H9 (cell line): ENCODE measurements around the gene COL11A1. TPM values are rescaled to one million over a fixed set of nuclear protein-coding genes. Genes with fewer than 3 reads are reported as not detected.

Experiments used
- DNase-seq: peaks from one replicate; pipeline ENCODE4 v3.0.0-alpha.2; 2017
- H2AFZ ChIP-seq: one replicate; pipeline ENCODE4 v1.6.1; 2013; ENCODE audit warnings: mild to moderate bottlenecking, low read length, control low read depth, moderate library complexity
- H2AK5ac ChIP-seq: 2 replicates; pipeline ENCODE4 v1.6.1; 2013; ENCODE audit warnings: low read length, control low read depth, mixed read lengths; ENCODE audit not compliant: insufficient read length
- H2BK120ac ChIP-seq: one replicate; pipeline ENCODE4 v1.6.1; 2013; ENCODE audit warnings: low read depth, mild to moderate bottlenecking, low read length, control low read depth, inconsistent platforms; ENCODE audit not compliant: poor library complexity, severe bottlenecking
- H2BK12ac ChIP-seq: 2 replicates; pipeline ENCODE4 v1.6.1; 2013; ENCODE audit warnings: low read length, control low read depth, mixed read lengths, low read depth; ENCODE audit not compliant: insufficient read length
- H2BK15ac ChIP-seq: 2 replicates; pipeline ENCODE4 v1.6.1; 2013; ENCODE audit warnings: low read depth, low read length, control low read depth
- H2BK20ac ChIP-seq: one replicate; pipeline ENCODE4 v1.6.1; 2013; ENCODE audit warnings: low read depth, mild to moderate bottlenecking, low read length, control low read depth, inconsistent platforms; ENCODE audit not compliant: poor library complexity, severe bottlenecking
- H2BK5ac ChIP-seq: 2 replicates; pipeline ENCODE4 v1.6.1; 2013; ENCODE audit warnings: low read length, control low read depth, mixed read lengths; ENCODE audit not compliant: insufficient read length
- H3K14ac ChIP-seq: 2 replicates; pipeline ENCODE4 v1.6.1; 2013; ENCODE audit warnings: low read length, control low read depth; ENCODE audit not compliant: insufficient read depth
- H3K18ac ChIP-seq: 2 replicates; pipeline ENCODE4 v1.6.1; 2013; ENCODE audit warnings: low read depth, mild to moderate bottlenecking, mixed read lengths, low read length, control low read depth; ENCODE audit not compliant: insufficient read length
- H3K23ac ChIP-seq: 2 replicates; pipeline ENCODE4 v1.6.1; 2013; ENCODE audit warnings: low read length, control low read depth, mixed read lengths, low read depth; ENCODE audit not compliant: insufficient read length
- H3K23me2 ChIP-seq: 2 replicates; pipeline ENCODE4 v1.6.1; 2013; ENCODE audit warnings: low read depth, mild to moderate bottlenecking, mixed read lengths, low read length, control low read depth; ENCODE audit not compliant: insufficient read length, poor library complexity, severe bottlenecking
- H3K27ac ChIP-seq: 2 replicates; pipeline ENCODE4 v1.5.1; 2013; ENCODE audit warnings: low read length, control low read depth, mixed read lengths, low read depth; ENCODE audit not compliant: insufficient read length
- H3K27me3 ChIP-seq: 2 replicates; pipeline ENCODE4 v1.6.1; 2013; ENCODE audit warnings: low read length, control low read depth, inconsistent platforms; ENCODE audit not compliant: insufficient read depth
- H3K4ac ChIP-seq: 2 replicates; pipeline ENCODE4 v1.6.1; 2013; ENCODE audit warnings: low read depth, mild to moderate bottlenecking, control low read depth, inconsistent platforms, low read length, moderate library complexity
- H3K4me1 ChIP-seq: 2 replicates; pipeline ENCODE4 v1.6.1; 2013; ENCODE audit warnings: low read length, control low read depth, inconsistent platforms; ENCODE audit not compliant: insufficient read depth
- H3K4me2 ChIP-seq: 2 replicates; pipeline ENCODE4 v1.6.1; 2013; ENCODE audit warnings: low read length, control low read depth, mixed read lengths; ENCODE audit not compliant: insufficient read length, insufficient read depth
- H3K56ac ChIP-seq: 2 replicates; pipeline ENCODE4 v1.6.1; 2013; ENCODE audit warnings: low read depth, mild to moderate bottlenecking, mixed read lengths, low read length, control low read depth; ENCODE audit not compliant: insufficient read length
- H3K79me1 ChIP-seq: 2 replicates; pipeline ENCODE4 v1.6.1; 2013; ENCODE audit warnings: low read depth, mild to moderate bottlenecking, moderate library complexity, low read length, control low read depth, inconsistent platforms; ENCODE audit not compliant: insufficient read depth, poor library complexity, severe bottlenecking
- H3K79me2 ChIP-seq: 2 replicates; pipeline ENCODE4 v1.6.1; 2013; ENCODE audit warnings: low read length, control low read depth, inconsistent platforms; ENCODE audit not compliant: insufficient read depth
- H3K9ac ChIP-seq: 2 replicates; pipeline ENCODE4 v1.6.1; 2013; ENCODE audit warnings: low read length, control low read depth, mixed read lengths; ENCODE audit not compliant: insufficient read length; ENCODE audit errors: extremely low read depth
- H3K9me3 ChIP-seq: one replicate; pipeline ENCODE4 v1.6.1; 2013; ENCODE audit warnings: low read depth, low read length, inconsistent platforms; ENCODE audit not compliant: control insufficient read depth
- H3T11ph ChIP-seq: one replicate; pipeline ENCODE4 v1.6.1; 2013; ENCODE audit warnings: mild to moderate bottlenecking, low read length, control low read depth, inconsistent platforms
- H4K20me1 ChIP-seq: one replicate; pipeline ENCODE4 v1.6.1; 2013; ENCODE audit not compliant: control insufficient read depth, insufficient read length, insufficient read depth
- H4K5ac ChIP-seq: 2 replicates; pipeline ENCODE4 v1.6.1; 2013; ENCODE audit warnings: low read depth, mild to moderate bottlenecking, mixed read lengths, low read length, control low read depth; ENCODE audit not compliant: insufficient read length
- H4K8ac ChIP-seq: replicated peaks from 2 replicates; pipeline ENCODE4 v1.6.1; 2013; ENCODE audit warnings: low read length, control low read depth, mixed read lengths, low read depth; ENCODE audit not compliant: insufficient read length
- H4K91ac ChIP-seq: 2 replicates; pipeline ENCODE4 v1.6.1; 2013; ENCODE audit warnings: low read depth, mild to moderate bottlenecking, moderate library complexity, mixed read lengths, low read length, control low read depth; ENCODE audit not compliant: insufficient read length
- H3K27ac Mint-ChIP-seq, 3 experiments: 2 replicates in 2 of 3; 3 replicates in 1 of 3; pipeline ENCODE4 v1.8.0; 2020 to 2021; ENCODE audit warnings: mixed read lengths in 3 of 3, mild to moderate bottlenecking in 1 of 3, moderate library complexity in 1 of 3
- H3K27me3 Mint-ChIP-seq: 2 replicates; pipeline ENCODE4 v1.8.0; 2021; ENCODE audit warnings: low read depth, mild to moderate bottlenecking, moderate library complexity, mixed read lengths
- H3K36me3 Mint-ChIP-seq, 3 experiments: 2 replicates in 2 of 3; 3 replicates in 1 of 3; pipeline ENCODE4 v1.8.0; 2020 to 2021; ENCODE audit warnings: low read depth in 3 of 3, mixed read lengths in 3 of 3; ENCODE audit not compliant: insufficient read depth in 1 of 3
- H3K4me1 Mint-ChIP-seq, 2 experiments: 2 replicates each; pipeline ENCODE4 v1.8.0; 2020; ENCODE audit warnings: mixed read lengths in 2 of 2
- H3K4me3 Mint-ChIP-seq, 2 experiments: 2 replicates in 1 of 2; 3 replicates in 1 of 2; pipeline ENCODE4 v1.8.0; 2020 to 2021; ENCODE audit warnings: mild to moderate bottlenecking in 2 of 2, mixed read lengths in 2 of 2, moderate library complexity in 1 of 2
- H3K9me3 Mint-ChIP-seq, 2 experiments: 2 replicates in 1 of 2; 3 replicates in 1 of 2; pipeline ENCODE4 v1.8.0; 2020; ENCODE audit warnings: mild to moderate bottlenecking in 2 of 2, mixed read lengths in 2 of 2, moderate library complexity in 1 of 2
- CTCF ChIP-seq: fragments of 200-600 bp; sonication (generic); conservative IDR thresholded peaks from 3 replicates; pipeline ENCODE4 v1.8.0; 2021; ENCODE audit warnings: antibody characterized with exemption, mild to moderate bottlenecking
- WGBS: extraction: QIAGEN DNeasy Blood & Tissue Kit; methylation state at CpG from one replicate; pipeline ENCODE4 v1.1.7; 2013; ENCODE audit warnings: missing lambda C conversion rate, low lambda C conversion rate, mixed read lengths; ENCODE audit not compliant: insufficient read length; ENCODE audit errors: extremely low coverage; 5-methylcytosine and 5-hydroxymethylcytosine counted together
- total RNA-seq: library from RNA; stranded (reverse); gene quantifications from 2 replicates; pipeline ENCODE4 v1.2.1, GENCODE V29; 2021

The COL11A1 gene
- total RNA-seq, 1 experiment from 2014 or later = 7.5 TPM

GRCh38 chr1:103069201-103069600 lies 39.1 kb downstream of the COL11A1 start:
- Histone ChIP-seq H3K4me2 (no peak overlapping the region), H3K23ac (no peak overlapping the region), H2BK5ac (no peak overlapping the region), H3K56ac (no peak overlapping the region), H4K91ac (no peak overlapping the region), H2AK5ac (no peak overlapping the region), H2BK15ac (no peak overlapping the region), H3K27ac (no peak overlapping the region), H4K8ac (no peak overlapping the region), H3K79me1 (no peaks in the 10 kb centered on the region), H2BK20ac (no peak overlapping the region), H3K18ac (no peak overlapping the region), H3T11ph (no peak overlapping the region), H3K14ac (no peak overlapping the region), H2BK120ac (no peak overlapping the region), H3K9ac (no peak overlapping the region), H2AFZ (no peak overlapping the region), H4K5ac (no peak overlapping the region), H3K23me2 (no peaks in the 10 kb centered on the region), H2BK12ac (no peak overlapping the region), H3K9me3 (no peaks in the 10 kb centered on the region), H3K27me3 (no peaks in the 10 kb centered on the region), H4K20me1 (no peaks in the 10 kb centered on the region), H3K4me1 (no peaks in the 10 kb centered on the region), H3K79me2 (no peaks in the 10 kb centered on the region), H3K4ac (no peak overlapping the region)
- Mint-ChIP-seq H3K36me3 (no peaks in the 10 kb centered on the region), H3K27ac (no peak overlapping the region), H3K4me1 (peaks cover 1 to 2% of the 10 kb centered on the region in 2 experiments; a peak in 2 of 4 replicates), H3K9me3 (no peaks in the 10 kb centered on the region), H3K4me3 (no peak overlapping the region), H3K27me3 (no peaks in the 10 kb centered on the region)
- no peak for TF ChIP-seq CTCF
- no peak for DNase-seq
- WGBS = no CpG with 5 or more reads among the region's 2 CpGs
